ENCODE results near the gene SNX13.

DNA sequence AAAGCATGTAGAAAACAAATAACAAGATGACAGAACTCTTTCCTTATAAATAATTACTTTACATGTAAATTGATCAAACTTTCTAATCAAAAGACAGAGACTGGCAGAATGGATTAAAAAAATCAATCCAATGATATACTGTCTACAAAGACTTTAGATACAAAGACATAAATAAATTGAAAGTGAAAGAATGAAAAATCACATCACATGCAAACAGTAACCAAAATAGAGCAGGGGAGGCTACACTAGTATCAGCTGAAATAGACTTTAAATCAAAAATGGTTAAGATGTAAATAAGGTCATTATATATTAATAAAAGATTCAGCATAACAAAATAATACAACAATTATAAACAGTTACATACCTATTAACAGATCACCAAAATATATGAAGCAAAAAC lies 97.3 kb downstream of the SNX13 start:
- TF ChIP-seq CTCF (conservative IDR thresholded peaks at IDR 0.05; ENCODE audit: low read depth, low read length) (no peak), USF2 (IDR thresholded peaks at IDR 0.05; ENCODE audit: low read depth, low read length) (no peak), POLR2A (IDR thresholded peaks at IDR 0.05; ENCODE audit: low read depth, low read length) (no peak), MAZ (IDR thresholded peaks at IDR 0.05; ENCODE audit: borderline replicate concordance, low read depth, low read length) (no peak), SMC3 (IDR thresholded peaks at IDR 0.05; ENCODE audit: low read depth, low read length) (no peak), NFE2L2 (IDR thresholded peaks at IDR 0.05; ENCODE audit: low read depth, low read length) (no peak), RAD21 (IDR thresholded peaks at IDR 0.05; ENCODE audit: low read length) (no peak), RFX5 (IDR thresholded peaks at IDR 0.05; ENCODE audit: low read depth, low read length) (no peak)
